NT2/D1 (cell line): ENCODE measurements around the gene NCF2.

ENCODE experiments used
- SUZ12 ChIP-seq: IDR thresholded peaks from 2 replicates; pipeline ENCODE4 v1.6.1; 2011; ENCODE audit not compliant: insufficient read length, insufficient read depth; ENCODE audit errors: extremely low read depth
- ZNF274 ChIP-seq: IDR thresholded peaks from 2 replicates; pipeline ENCODE4 v1.6.1; 2011; ENCODE audit warnings: mild to moderate bottlenecking, low read depth, low read length

DNA sequence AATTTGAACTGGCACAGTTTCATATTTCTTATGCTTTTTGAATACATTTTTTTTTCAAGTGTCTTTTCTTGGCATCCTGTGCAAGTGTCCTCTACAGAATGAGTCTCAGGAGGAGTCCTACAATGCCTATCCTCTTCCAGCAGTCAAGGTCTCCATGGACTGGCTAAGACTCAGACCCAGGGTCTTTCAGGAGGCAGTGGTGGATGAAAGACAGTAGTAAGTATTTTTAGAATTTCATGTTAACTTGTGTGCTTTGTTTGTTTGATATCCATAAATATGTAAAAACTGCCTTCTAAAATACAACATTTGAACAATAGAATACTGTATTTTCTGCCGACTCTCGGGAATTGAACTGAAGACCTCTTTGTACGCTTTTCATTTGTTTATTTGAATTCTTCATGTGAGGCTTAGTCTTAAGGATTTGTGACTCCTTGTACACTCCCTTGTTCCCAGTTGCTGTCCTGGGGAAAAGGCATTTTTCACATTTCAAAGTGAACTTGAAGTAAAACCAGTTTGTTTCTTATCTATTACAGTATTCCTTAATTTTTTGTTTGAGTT, 56.6 kb downstream of the NCF2 start:
- TF ChIP-seq SUZ12 (no peak), ZNF274 (no peak)
